GM06990 (cell line): ENCODE results near the gene SPAG8.

Experiments used
- DNase-seq: peaks from one replicate; pipeline ENCODE4 v3.0.0-alpha.2; 2011; ENCODE audit not compliant: insufficient read length; ENCODE audit errors: extremely low read depth
- H3K27me3 ChIP-seq: replicated peaks from 2 replicates; pipeline ENCODE4 v1.6.0; 2011; ENCODE audit warnings: low read length; ENCODE audit not compliant: control insufficient read depth, insufficient read depth
- H3K36me3 ChIP-seq: 2 replicates; pipeline ENCODE4 v1.5.1; 2011; ENCODE audit warnings: low read length; ENCODE audit not compliant: control insufficient read depth, insufficient read depth
- H3K4me3 ChIP-seq: replicated peaks from 2 replicates; pipeline ENCODE4 v1.5.1; 2011; ENCODE audit warnings: low read depth, mild to moderate bottlenecking, control low read depth, low read length
- CTCF ChIP-seq: IDR thresholded peaks from 2 replicates; pipeline ENCODE4 v1.5.1; 2011; ENCODE audit warnings: low read length, control low read depth, mild to moderate bottlenecking, inconsistent platforms; ENCODE audit not compliant: insufficient read depth, poor library complexity, severe bottlenecking

Gene SPAG8

GRCh38 chr9:35847792-35848572 lies 35.9 kb upstream of the SPAG8 start:
- peak; percentile 60 for DNase-seq
- H3K27me3 ChIP-seq: no peaks in the 10 kb centered on the region
- no peak for TF ChIP-seq CTCF
- H3K4me3 ChIP-seq: peak overlapping the region; percentile 28
- no peaks in the 10 kb centered on the region for H3K36me3 ChIP-seq

DNA sequence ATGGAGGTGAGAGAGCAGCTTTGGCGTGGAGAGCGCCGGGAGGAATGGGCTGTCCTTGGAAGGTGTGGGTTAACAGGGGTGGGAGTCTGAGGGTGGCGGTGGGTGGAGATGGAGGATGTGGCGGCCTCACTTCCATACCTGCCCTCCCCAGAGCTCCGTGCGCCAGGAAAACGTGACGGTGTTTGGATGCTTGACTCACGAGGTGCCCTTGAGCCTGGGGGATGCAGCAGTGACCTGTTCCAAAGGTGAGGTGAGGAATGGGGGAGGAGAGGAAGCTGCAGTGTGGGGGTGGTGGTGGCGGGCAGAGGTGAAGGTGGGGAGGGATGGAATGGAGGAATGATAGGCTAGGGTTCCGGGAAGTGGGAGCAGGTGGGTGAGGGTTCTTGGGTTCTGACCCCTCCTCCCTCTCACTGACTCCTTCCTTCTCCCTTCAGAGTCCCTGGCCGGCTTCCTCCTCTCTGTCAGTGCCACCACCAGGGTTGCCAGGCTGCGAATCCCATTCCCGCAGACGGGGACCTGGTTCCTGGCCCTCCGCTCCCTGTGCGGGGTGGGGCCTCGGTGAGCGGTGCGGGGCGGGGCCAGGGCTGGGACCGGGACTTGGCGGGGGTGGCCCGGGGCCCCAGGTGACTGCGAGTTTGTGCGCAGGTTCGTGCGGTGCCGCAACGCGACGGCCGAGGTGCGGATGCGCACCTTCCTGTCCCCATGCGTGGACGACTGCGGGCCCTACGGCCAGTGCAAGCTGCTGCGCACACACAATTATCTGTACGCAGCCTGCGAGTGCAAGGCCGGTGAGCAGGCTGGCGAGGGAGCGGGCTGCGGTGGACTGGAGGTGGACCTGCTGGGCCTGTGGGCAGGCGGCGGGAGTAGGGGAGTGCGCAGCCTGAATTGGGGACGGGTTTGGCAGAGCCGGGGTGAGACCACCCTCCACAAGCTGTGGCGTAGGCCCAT lies 34.0 kb upstream of the SPAG8 start:
- no peaks in the 10 kb centered on the region for H3K27me3 ChIP-seq
- TF ChIP-seq CTCF: no peak
- DNase-seq: no peak
- H3K4me3 ChIP-seq: no peak overlapping the region
- H3K36me3 ChIP-seq: no peaks in the 10 kb centered on the region

- no peak for DNase-seq
- TF ChIP-seq CTCF: no peak
- Histone ChIP-seq H3K4me3 (no peak overlapping the region), H3K27me3 (no peaks in the 10 kb centered on the region), H3K36me3 (no peaks in the 10 kb centered on the region)
Measured at GRCh38 chr9:35844628-35845270, 32.7 kb upstream of the SPAG8 start.

DNA sequence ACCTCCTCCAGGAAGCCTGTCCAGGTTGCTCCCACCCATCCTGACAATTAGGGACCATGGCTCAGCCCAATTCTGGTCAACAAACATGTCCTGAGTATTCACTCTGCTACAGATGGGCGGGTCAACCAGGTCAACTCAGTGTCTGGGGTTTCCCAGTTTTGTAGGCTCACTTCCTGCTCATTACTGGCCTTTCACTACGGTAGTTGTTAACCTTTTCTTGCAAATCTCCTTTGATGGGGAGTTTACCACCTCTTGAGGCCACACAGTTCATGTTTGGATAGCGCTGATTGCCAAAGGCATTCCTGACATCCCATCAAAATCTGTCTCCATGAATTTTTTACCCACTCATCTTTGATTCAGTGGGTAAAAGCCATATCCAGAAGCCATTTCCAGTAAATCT lies 30.7 kb upstream of the SPAG8 start:
- DNase-seq: peak; percentile 42
- H3K4me3 ChIP-seq: no peak overlapping the region
- H3K36me3 ChIP-seq: no peaks in the 10 kb centered on the region
- no peaks in the 10 kb centered on the region for H3K27me3 ChIP-seq
- no peak for TF ChIP-seq CTCF

GRCh38 chr9:35842020-35842745 lies 30.1 kb upstream of the SPAG8 start:
- no peaks in the 10 kb centered on the region for H3K36me3 ChIP-seq
- TF ChIP-seq CTCF: no peak
- no peak overlapping the region for H3K4me3 ChIP-seq
- no peak for DNase-seq
- no peaks in the 10 kb centered on the region for H3K27me3 ChIP-seq
